RWPE2 (cell line): ENCODE results near the gene CDKN1A.

Experiments used
- ATAC-seq: fragments of 200-7000 bp; cut with Tn5 transposase; 3 replicates; pipeline ENCODE4 v1.9.1; 2021; ENCODE audit warnings: low read depth
- DNase-seq: peaks from one replicate; pipeline ENCODE4 v3.0.0-alpha.2; 2020; ENCODE audit warnings: low spot score
- H3K27ac ChIP-seq: fragments of 450-650 bp; 2 replicates; pipeline ENCODE4 v1.5.1; 2017; ENCODE audit warnings: mild to moderate bottlenecking; ENCODE audit not compliant: poor library complexity, severe bottlenecking
- H3K27me3 ChIP-seq: fragments of 250-450 bp; sonication (Bioruptor Pico); 2 replicates; pipeline ENCODE4 v1.5.1; 2021; ENCODE audit warnings: mild to moderate bottlenecking, moderate library complexity; ENCODE audit not compliant: insufficient read depth, poor library complexity, severe bottlenecking
- H3K36me3 ChIP-seq: fragments of 250-450 bp; sonication (Bioruptor Pico); 2 replicates; pipeline ENCODE4 v1.5.1; 2020; ENCODE audit warnings: low read depth, mild to moderate bottlenecking, moderate library complexity
- H3K4me1 ChIP-seq: fragments of 250-450 bp; sonication (Bioruptor Pico); 2 replicates; pipeline ENCODE4 v1.5.1; 2021; ENCODE audit warnings: mild to moderate bottlenecking, moderate library complexity; ENCODE audit not compliant: insufficient read depth, poor library complexity, severe bottlenecking
- H3K4me3 ChIP-seq: fragments of 250-450 bp; sonication (Bioruptor Pico); 2 replicates; pipeline ENCODE4 v1.5.1; 2021; ENCODE audit warnings: mild to moderate bottlenecking, moderate library complexity; ENCODE audit not compliant: severe bottlenecking
- H3K9me3 ChIP-seq: fragments of 250-450 bp; sonication (Bioruptor Pico); 2 replicates; pipeline ENCODE4 v1.5.1; 2021; ENCODE audit warnings: mild to moderate bottlenecking, moderate library complexity; ENCODE audit not compliant: severe bottlenecking
- CTCF ChIP-seq: fragments of 450-650 bp; IDR thresholded peaks from one replicate; pipeline ENCODE4 v1.5.1; 2017; ENCODE audit warnings: mild to moderate bottlenecking, moderate library complexity; ENCODE audit not compliant: poor library complexity, severe bottlenecking

Gene CDKN1A

GRCh38 chr6:36730424-36731380 is 52.2 kb downstream of the CDKN1A start:
- H3K9me3 ChIP-seq, result no peaks in the 10 kb centered on the region
- H3K4me3 ChIP-seq, result no peak overlapping the region
- no peak overlapping the region for H3K27ac ChIP-seq
- H3K4me1 ChIP-seq, result peaks cover 5% of the 10 kb centered on the region
- DNase-seq (no peak), ATAC-seq (no peak)
- H3K36me3 ChIP-seq, result no peaks in the 10 kb centered on the region
- H3K27me3 ChIP-seq, result no peaks in the 10 kb centered on the region
- TF ChIP-seq CTCF, result no peak

GRCh38 chr6:36731622-36732310 is 53.3 kb downstream of the CDKN1A start:
- TF ChIP-seq CTCF, result no peak
- no peaks in the 10 kb centered on the region for H3K36me3 ChIP-seq
- H3K27me3 ChIP-seq, result no peaks in the 10 kb centered on the region
- H3K4me3 ChIP-seq, result no peak overlapping the region
- ATAC-seq (no peak), DNase-seq (no peak)
- peaks cover 10% of the 10 kb centered on the region for H3K4me1 ChIP-seq
- H3K9me3 ChIP-seq, result no peaks in the 10 kb centered on the region
- H3K27ac ChIP-seq, result no peak overlapping the region

- no peak for TF ChIP-seq CTCF
- no peak overlapping the region for H3K27ac ChIP-seq
- H3K4me3 ChIP-seq, result no peak overlapping the region
- DNase-seq, result no peak
- H3K9me3 ChIP-seq, result no peaks in the 10 kb centered on the region
- H3K4me1 ChIP-seq, result peaks cover 10% of the 10 kb centered on the region
- H3K27me3 ChIP-seq, result no peaks in the 10 kb centered on the region
- no peak for ATAC-seq
- no peaks in the 10 kb centered on the region for H3K36me3 ChIP-seq
Measured at GRCh38 chr6:36733300-36733699, 54.8 kb downstream of the CDKN1A start.

- Histone ChIP-seq H3K27me3 (no peaks in the 10 kb centered on the region), H3K4me3 (no peak overlapping the region), H3K27ac (no peak overlapping the region), H3K9me3 (no peaks in the 10 kb centered on the region), H3K36me3 (no peaks in the 10 kb centered on the region), H3K4me1 (peaks cover 10% of the 10 kb centered on the region)
- ATAC-seq (no peak), DNase-seq (no peak)
- TF ChIP-seq CTCF, result no peak
Measured at GRCh38 chr6:36734486-36735060, 56.1 kb downstream of the CDKN1A start.
